D721Med (cell line): Measurements from ENCODE around the gene ZFAND6.

Source experiments
- DNase-seq: peaks from one replicate; pipeline ENCODE4 v3.0.0; 2011; ENCODE audit warnings: low spot score; ENCODE audit not compliant: insufficient read length
- FAIRE-seq: peaks from 2 replicates; lab custom pipeline; 2011; peaks lifted over from hg19 to GRCh38; lab: Jason Lieb, UNC
- TF ChIP-seq, protein P1 (sequence below): IDR thresholded peaks from 2 replicates; pipeline ENCODE4 v1.5.1; 2012; ENCODE audit warnings: mild to moderate bottlenecking, control low read depth; ENCODE audit not compliant: insufficient read depth; ENCODE audit errors: missing control alignments

The ZFAND6 gene

GRCh38 chr15:80141916-80142598, 82.6 kb downstream of the ZFAND6 start:
- DNase-seq (no peak), FAIRE-seq (no peak)
- TF ChIP-seq, protein P1, sequence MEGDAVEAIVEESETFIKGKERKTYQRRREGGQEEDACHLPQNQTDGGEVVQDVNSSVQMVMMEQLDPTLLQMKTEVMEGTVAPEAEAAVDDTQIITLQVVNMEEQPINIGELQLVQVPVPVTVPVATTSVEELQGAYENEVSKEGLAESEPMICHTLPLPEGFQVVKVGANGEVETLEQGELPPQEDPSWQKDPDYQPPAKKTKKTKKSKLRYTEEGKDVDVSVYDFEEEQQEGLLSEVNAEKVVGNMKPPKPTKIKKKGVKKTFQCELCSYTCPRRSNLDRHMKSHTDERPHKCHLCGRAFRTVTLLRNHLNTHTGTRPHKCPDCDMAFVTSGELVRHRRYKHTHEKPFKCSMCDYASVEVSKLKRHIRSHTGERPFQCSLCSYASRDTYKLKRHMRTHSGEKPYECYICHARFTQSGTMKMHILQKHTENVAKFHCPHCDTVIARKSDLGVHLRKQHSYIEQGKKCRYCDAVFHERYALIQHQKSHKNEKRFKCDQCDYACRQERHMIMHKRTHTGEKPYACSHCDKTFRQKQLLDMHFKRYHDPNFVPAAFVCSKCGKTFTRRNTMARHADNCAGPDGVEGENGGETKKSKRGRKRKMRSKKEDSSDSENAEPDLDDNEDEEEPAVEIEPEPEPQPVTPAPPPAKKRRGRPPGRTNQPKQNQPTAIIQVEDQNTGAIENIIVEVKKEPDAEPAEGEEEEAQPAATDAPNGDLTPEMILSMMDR: no peak

DNA sequence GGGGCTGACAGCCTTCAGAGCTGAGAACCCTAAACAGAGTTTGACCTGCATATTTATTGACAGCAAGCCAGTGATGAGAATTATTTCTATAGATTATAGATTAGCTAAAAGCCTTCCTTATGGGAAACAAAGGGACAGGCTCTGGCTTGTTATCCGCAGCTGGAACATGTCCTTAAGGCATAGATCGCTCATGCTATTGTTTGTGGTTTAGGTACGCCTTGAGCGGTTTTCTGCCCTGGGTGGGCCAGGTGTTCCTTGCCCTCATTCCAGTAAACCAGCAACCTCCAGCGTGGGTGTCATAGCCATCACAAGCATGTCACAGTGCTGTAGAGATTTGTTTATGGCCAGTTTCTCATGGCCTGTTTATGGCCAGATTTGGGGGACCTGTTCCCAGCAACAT, 83.2 kb downstream of the ZFAND6 start:
- DNase-seq (no peak), FAIRE-seq (no peak)

DNA sequence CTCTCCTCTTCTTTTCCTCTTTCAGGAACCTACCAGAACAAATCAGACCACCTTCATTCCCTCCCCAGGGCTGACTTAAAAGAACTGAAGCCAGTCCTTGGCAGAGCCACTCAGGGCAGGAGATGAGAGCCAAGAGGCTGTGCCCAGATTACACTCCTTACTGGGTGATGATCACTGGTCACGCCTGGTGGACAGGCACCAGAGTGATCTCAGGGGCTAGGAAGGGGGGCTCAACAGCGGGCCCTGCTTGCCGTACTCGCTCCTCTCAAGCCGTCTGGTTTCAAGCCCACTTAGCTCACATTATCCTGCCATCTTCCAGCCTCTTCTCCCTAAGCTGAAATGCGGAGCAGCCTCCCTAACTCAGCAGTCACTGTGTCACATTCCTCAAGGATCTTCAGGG, 91.7 kb downstream of the ZFAND6 start:
- DNase-seq (no peak), FAIRE-seq (no peak)
- TF ChIP-seq, protein P1: no peak

More for the DNA sequence above, 83.2 kb downstream of the ZFAND6 start:
- TF ChIP-seq, protein P1: no peak

GRCh38 chr15:80151576-80151975, 92.1 kb downstream of the ZFAND6 start:
- TF ChIP-seq, protein P1: no peak
- FAIRE-seq: no peak
- DNase-seq: no peak

DNA sequence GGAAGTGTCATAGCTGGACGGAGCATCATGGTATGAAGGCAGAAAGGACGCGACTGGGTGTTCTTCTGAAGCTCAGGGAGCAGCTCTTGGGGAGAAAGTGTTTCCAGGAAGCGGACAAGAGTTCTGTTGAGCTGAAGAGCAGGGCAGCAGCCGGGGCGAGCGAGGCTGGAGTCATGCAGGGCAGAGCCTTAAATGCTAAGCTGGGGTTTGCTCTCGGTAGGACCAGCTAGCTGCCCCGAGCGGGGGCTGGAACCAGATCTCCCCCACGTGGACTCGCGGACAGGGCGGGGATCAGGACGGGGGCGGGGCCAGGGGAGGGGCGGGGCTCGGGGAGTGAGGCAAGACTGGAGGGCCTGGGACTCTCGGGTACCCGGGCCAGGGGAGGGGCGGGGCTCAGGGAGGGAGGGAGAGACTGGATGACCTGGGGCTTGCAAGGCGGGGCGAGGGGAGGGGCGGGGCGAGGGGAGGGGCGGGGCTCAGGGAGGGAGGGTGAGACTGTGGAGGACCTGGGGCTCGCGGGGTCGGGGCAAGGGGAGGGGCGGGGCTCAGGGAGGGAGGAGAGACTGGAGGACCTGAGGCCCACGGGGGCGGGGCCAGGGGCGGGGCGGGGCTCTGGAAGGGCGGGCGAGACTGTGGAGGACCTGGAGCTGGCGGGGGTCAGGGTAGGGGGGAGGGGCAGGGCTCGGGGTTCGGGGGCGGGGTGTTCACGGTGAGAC, 92.9 kb downstream of the ZFAND6 start:
- TF ChIP-seq, protein P1: no peak
- DNase-seq: peak; percentile 88
- no peak for FAIRE-seq

DNA sequence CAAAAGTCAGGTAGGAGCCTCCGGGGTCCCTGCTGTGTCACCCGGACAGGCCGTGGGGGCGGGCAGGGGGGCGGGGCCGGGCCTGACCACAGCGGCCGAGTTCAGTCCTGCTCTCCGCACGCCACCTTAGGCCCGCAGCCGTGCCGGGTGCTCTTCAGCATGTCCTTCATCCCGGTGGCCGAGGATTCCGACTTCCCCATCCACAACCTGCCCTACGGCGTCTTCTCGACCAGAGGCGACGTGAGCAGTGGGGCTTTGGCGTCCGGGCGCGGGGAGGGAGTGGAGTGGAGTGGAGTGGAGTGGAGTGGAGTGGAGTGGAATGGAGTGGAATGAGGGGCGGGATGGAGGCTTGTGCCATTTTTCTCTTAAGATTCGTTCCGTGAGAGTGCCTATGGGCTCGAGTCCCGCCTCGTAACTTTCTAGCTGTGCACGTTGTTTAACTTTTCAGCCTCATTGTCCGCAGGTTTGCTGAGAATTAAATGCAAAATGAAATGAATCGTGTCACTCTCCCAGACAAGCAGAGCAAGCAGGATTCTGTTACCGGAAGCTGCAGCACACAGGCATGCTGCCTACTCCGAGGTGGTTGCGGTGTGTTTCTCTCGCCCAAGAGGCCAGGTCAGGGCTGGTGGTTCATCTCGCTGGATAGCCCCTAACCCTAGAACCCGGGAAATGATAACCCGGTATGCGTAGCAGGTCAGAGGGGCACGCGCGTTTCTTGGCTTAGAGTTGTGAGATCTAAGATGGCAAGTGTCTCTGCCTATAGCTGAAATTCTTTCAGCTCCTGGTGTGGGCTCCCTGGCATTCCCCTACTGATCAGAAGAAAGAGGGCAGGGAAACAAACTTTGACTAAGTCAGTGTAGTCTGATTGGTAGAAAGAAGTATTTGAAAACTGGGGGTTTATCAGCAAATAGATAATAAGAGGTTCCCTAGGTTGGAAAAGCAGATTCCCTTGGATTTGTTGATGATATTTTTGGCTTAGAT, 93.7 kb downstream of the ZFAND6 start, which contains the start of gene FAH:
Gene FAH (plus strand): TSS at position 104 of the 981 bp plus-strand sequence. CDS start 56 bp downstream, at position 160.
- FAIRE-seq (no peak), DNase-seq (no peak)
- TF ChIP-seq, protein P1: no peak
